ENCODE results near the gene UNC13C.

Gene UNC13C

DNA sequence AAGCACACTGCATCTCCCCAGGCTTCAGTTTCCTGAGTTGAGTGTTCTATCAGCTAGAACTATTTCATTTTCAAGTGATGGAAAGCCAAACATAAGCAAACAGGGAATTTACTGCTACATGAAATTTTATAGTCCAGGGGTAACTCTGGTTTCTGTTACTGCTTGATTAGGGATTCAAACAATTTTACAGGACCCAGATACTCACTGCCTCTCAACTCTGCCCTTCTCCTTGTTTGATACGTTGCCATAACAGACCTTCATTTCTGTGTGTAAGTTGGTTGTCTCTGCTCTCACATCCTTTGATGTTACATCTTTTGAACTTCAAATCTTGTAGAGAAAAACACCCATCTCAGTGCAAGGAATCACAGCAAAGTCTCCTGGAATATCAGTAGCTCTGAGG is 572.7 kb downstream of the UNC13C start:
- in situ Hi-C loops (cut with HindIII; ENCODE audit: low sequenced_read_pairs), result no loop called here

DNA sequence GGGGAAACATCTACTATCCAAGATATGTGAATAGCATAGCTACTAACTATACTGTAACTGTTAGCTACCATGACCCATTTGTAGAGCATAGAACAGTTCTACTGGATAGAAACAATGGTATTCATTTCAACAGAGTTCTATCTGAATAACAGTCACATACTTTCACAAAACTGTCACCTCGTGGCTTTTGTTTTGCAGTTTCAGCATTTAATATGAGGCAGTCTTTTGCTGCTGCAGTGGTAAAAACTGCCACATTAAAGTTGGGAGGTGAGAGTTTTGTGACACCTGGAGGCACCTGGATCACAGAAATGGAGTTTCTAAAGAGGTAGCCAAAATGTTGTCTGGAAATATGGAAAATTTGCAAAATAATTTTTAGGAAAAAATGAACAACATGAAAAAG is 578.0 kb downstream of the UNC13C start:
- in situ Hi-C loops (cut with HindIII; ENCODE audit: low sequenced_read_pairs), result no loop called here

DNA sequence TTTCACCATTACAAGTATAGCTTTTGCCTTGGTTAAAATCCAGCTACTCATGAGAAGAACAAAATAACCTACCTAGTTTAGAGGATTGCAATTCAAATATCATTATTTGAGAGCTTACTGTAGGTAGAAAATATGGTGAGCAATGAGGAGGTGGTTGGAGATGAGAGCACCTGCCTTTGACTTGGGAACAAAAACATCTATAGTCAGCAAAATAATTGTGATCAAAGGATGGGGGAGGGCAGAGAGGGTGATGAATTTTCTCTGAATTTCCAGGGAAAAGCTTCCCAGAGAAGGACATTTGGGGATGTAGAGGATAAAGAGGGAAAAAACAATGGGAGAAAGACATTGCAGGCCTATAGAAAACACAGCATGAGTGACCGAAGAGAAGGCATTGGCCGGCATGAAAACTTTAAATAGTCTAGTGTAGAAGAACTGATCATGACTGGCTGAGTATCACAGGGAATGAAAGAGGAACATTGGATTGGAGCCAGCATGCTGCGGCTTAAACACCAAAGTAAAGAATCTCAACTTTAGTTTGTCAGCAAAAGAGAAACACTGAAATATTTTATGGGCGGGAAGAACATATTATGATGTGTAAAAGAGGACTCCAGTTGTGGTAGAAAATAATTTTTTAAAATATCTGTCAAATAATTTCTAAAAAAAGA is 581.3 kb downstream of the UNC13C start:
- in situ Hi-C loops (cut with HindIII; ENCODE audit: low sequenced_read_pairs), result no loop called here

DNA sequence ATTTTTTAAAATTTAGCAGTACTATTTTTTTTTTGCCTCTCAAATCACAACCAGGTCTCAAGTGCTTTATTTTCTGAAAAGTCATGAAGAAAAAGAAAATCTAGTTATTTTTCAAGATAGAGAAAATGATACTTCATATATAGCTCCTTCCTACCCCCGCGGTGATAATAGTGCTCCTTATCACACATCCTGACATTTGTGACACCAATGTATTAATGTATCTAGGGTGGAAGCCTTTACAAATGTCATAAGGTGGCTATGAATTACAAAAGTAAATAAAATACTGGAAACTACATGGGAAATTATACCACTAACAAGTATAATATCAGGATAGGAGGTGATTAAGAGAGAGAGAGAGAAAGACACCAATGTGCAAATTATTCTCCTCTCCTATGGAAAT is 582.2 kb downstream of the UNC13C start:
- in situ Hi-C loops (cut with HindIII; ENCODE audit: low sequenced_read_pairs), result no loop called here

DNA sequence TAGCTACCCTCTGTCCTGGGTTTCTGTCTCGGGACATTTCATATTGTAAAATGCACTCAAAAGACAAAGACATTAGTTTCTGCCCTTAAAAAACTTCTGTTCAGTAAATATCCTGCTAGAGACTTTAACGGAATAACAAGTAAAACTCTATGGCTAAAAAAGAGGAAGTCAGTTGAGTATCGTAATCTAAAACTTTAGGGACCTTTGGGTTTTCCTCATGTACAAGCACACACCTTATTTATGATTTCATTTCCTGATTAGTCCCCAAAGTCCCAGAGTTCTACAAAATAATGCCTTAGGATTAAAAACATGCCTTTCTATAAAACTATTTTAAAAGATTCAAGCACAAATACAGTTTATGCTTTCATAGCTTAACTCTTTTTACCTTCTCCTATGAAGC is 585.9 kb downstream of the UNC13C start:
- in situ Hi-C loops (cut with HindIII; ENCODE audit: low sequenced_read_pairs), result no loop called here

GRCh38 chr15:54566654-54567053 is 588.4 kb downstream of the UNC13C start:
- in situ Hi-C loops (cut with HindIII; ENCODE audit: low sequenced_read_pairs), result no loop called here

- in situ Hi-C loops (cut with HindIII; ENCODE audit: low sequenced_read_pairs), result no loop called here
These were observed 589.3 kb downstream of the UNC13C start for GRCh38 chr15:54567408-54568035.

DNA sequence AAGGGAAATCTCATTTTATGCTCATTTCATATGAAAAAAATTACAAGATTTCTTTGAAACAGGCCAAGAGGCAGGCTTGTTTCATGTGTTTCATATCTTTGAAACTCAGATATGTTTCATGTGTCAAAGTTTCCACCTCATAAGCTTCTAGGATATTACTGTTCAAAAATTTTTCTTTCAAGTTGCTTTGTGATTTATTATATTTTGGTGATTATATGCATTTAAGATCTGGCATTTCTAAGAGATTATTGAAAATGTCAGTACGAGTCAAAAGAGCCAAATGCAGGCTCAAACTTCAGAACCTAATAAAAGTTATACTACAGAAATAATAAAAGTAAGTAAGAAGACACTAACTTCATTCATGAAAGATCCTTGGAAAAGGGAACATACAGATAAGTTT is 590.1 kb downstream of the UNC13C start:
- in situ Hi-C loops (cut with HindIII; ENCODE audit: low sequenced_read_pairs), result no loop called here

DNA sequence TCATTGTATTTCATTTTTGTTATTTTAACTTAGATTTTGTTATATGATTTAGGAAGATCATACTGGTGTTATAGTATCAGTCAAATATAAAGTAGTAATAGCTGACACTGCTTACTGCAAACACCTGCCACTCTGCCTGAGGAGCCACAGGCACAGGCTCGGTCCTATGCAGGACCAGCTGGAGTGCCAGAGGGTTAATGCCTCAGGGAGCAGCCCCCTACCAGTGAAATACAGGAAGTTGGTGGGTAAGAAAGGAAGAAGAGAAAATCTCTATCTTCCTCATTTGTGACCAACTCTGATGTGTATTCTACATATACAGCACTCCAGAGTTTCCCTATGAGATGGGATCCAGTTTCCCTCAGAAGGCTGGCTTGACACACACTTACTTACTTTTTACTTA is 593.3 kb downstream of the UNC13C start:
- in situ Hi-C loops (cut with HindIII; ENCODE audit: low sequenced_read_pairs), result no loop called here

GRCh38 chr15:54575586-54575985 is 597.3 kb downstream of the UNC13C start:
- in situ Hi-C loops (cut with HindIII; ENCODE audit: low sequenced_read_pairs), result no loop called here

GRCh38 chr15:54576298-54576935 is 598.2 kb downstream of the UNC13C start:
- in situ Hi-C loops (cut with HindIII; ENCODE audit: low sequenced_read_pairs), result no loop called here

DNA sequence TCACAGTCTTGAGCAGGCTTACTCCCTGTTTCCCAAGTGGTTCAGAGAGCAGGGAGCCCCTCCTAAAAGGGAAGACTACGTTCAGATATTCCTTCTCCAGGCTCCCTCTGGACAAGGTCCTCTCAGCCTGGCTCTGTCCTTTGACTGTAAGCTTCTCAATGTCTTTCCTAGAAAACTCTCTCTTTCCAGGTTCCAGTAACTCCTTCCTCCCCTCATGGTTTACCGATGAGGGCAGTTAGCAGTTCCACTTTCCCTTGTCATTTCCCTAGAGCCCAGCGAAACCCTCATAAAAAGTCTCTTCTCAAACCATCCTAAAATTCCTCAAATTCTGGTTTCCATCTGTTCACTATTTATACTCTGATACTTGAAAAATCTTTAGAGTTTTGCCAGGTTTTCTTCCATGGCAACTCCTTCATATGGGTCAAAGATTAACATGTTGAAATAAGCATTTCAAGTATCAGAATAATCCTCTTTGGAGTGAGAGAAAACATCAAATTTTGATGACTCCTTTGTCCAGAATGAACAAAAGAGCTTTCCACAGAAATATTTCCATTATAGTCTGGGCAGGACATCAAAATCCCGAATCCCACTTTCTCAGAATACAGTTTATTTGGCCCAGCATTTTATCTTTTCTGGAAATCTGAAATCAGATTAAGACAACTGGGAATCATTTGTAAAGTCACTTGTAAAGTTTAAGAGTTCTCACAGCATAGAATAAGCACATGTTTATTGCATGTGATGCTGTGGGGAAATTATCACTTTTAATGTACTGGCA is 599.4 kb downstream of the UNC13C start:
- in situ Hi-C loops (cut with HindIII; ENCODE audit: low sequenced_read_pairs), result no loop called here

DNA sequence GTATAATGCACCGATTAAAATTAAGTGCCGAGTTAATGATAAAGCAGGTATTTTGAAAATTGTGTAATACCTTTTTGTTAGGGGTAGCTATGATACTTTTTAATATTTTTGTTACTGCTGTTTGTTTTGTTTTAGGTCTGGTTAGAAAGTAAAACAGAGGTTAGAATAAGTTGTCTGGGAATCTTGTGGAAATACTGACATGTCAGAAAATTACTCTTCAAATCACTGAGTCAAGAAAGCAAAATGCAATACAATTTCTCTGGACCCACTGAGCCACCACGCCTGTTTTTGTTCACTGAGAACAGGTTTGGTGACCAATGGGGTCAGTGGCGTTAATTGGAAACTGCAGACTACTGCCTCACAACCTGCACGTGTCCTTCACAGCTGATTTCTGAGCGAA is 601.6 kb downstream of the UNC13C start:
- in situ Hi-C loops (cut with HindIII; ENCODE audit: low sequenced_read_pairs), result no loop called here

DNA sequence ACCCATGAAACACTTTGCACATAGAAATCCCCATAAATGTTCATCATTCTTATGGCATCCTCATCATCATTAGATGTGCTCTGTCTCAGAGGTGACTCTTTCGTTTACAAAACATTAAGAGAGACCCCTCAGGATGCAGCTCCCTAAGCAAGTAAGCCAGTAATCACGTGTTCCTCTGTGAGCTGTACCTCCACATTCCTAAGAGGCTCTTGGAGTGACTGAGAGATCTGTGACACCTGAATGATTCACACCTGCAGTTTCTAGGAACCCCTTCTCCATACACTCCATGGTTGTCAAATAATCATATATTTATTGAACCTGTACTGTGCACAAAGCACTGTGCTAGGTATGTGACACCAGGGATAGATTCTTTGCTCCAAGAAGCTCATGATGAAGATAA is 602.4 kb downstream of the UNC13C start:
- in situ Hi-C loops (cut with HindIII; ENCODE audit: low sequenced_read_pairs), result no loop called here

DNA sequence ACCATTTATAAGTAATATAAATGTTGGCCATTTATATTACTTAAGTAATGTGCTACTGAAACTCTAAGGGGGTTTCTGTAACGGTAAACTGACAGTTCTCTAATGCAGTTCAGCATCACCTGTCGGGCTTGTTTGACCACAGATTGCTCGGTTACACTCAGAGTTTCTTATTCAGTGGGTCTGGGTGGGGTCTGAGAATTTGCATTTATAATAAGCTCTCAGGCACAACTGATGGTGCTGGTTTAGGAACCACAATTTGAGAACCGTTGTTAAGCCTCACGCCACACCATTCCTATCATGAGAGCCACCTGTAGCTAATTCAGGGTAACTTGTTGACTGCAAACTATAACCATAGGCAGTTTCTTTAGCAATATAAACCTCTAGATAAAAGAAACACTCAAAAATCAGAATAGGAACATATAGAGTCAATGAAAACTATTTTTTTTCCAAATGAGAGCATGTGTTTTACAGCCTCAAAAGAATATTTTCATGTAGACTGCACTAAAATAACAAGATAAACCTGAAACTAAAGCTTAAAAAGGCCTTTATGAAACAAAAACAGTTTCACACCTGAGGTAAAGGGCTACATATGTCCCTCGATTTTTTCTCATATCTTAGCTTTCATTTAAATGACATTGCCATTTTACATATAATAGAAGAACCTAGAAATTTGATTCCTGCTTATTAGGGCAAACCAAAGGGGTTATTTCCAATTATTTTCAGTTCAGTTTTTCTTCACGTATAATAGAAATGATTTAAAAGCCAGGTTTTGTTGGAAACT is 604.8 kb downstream of the UNC13C start:
- in situ Hi-C loops (cut with HindIII; ENCODE audit: low sequenced_read_pairs), result no loop called here

- in situ Hi-C loops (cut with HindIII; ENCODE audit: low sequenced_read_pairs), result no loop called here
These were observed 606.8 kb downstream of the UNC13C start for GRCh38 chr15:54585063-54585462.

- in situ Hi-C loops (cut with HindIII; ENCODE audit: low sequenced_read_pairs), result no loop called here
These were observed 615.9 kb downstream of the UNC13C start for GRCh38 chr15:54594115-54594514.

DNA sequence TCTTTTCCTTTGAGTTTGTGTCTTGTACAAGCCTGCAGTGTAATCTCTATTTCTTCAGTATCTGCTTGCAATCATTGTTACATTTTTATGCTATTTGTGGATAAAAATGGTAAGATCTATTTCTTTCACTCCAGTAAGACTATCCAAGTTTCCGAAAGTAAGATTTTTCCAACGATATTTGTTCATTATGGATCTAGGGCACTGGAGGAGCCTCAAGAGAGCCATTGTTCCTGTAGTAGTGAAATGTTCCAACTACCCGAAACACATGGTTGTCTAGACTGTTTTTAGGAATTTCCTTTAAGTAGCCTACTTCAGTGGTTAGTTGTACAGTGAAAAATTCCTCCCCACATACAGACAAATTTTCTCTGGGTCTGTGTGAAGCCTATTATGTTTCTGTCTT is 621.1 kb downstream of the UNC13C start:
- in situ Hi-C loops (cut with HindIII; ENCODE audit: low sequenced_read_pairs), result no loop called here

DNA sequence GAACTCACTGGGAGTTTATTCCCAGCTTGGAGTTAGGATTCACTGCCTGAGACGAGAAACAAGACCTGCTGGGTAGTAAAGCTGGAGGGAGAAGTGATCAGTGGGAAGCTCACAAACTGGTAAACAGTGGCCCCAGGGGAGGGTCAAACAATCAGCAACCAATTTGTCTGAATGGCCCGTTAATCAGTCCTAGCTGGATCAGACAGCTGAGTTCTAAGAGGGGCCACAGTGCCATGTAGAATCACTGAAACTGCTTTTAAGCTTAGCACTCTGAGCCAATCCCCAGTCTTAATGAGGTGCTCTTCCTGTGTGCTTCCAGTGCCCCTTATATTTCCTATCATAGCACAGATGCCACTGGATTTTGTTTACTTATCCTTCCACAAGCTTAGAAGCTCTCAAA is 626.8 kb downstream of the UNC13C start:
- in situ Hi-C loops (cut with HindIII; ENCODE audit: low sequenced_read_pairs), result no loop called here

- in situ Hi-C loops (cut with HindIII; ENCODE audit: low sequenced_read_pairs), result no loop called here
These were observed 627.3 kb downstream of the UNC13C start for GRCh38 chr15:54605556-54605955.
